GM12878 (cell line): ENCODE measurements around the gene SEC24C. TPM values are rescaled to one million over a fixed set of nuclear protein-coding genes. Genes with fewer than 3 reads are reported as not detected.
A peak's percentile ranks its signal among the peaks of the same experiment; 100 is the strongest.

Source experiments
- ATAC-seq: fragments of 200-7000 bp; cut with Tn5 transposase; 3 replicates; pipeline ENCODE4 v1.9.1; 2020; ENCODE audit warnings: mild to moderate bottlenecking, moderate library complexity
- BruUV-seq: library from RNA; stranded (reverse); fragments of 400-500 nt; replicated peaks from 2 replicates; lab custom pipeline; 2021; lab: Mats Ljungman, UMichigan
- CTCF ChIA-PET: fragments of 300-600 bp; sonication (Branson Sonifier 250); formaldehyde crosslinking; extraction: SDS; loops from one replicate; lab custom pipeline; 2021; ENCODE audit warnings: inconsistent platforms; lab: Yijun Ruan, JAX
- POLR2A ChIA-PET: fragments of 350-600 bp; formaldehyde crosslinking; extraction: SDS; loops from one replicate; lab custom pipeline; 2021; ENCODE audit warnings: inconsistent platforms; lab: Charles Lee
- RAD21 ChIA-PET: fragments of 300-600 bp; sonication (Branson Sonifier 250); formaldehyde crosslinking; loops from one replicate; lab custom pipeline; 2023; ENCODE audit warnings: antibody characterized with exemption; ENCODE audit not compliant: unreplicated experiment; lab: Charles Lee
- SMC1A ChIA-PET: fragments of 300-600 bp; sonication (Branson Sonifier 250); formaldehyde crosslinking; loops from one replicate; lab custom pipeline; 2023; ENCODE audit not compliant: unreplicated experiment, uncharacterized antibody; lab: Charles Lee
- DNase-seq: peaks from one replicate; pipeline ENCODE4 v3.0.0-alpha.2; 2011; ENCODE audit warnings: low read depth, low spot score
- FAIRE-seq: peaks from 3 replicates; lab custom pipeline; 2011; peaks lifted over from hg19 to GRCh38; lab: Jason Lieb, UNC
- H2AFZ ChIP-seq: 2 replicates; pipeline ENCODE4 v1.6.0; 2011; ENCODE audit warnings: low read depth, low read length, control low read depth; ENCODE audit not compliant: control insufficient read depth
- H3K27ac ChIP-seq: 2 replicates; pipeline ENCODE4 v1.5.1; 2011; ENCODE audit warnings: control low read depth; ENCODE audit not compliant: control insufficient read depth, insufficient read depth
- H3K27me3 ChIP-seq, 2 experiments: replicated peaks in 1 of 2; 2 replicates each; pipeline versions ENCODE4 v1.6.0 to v1.6.1; 2011; ENCODE audit warnings: low read length in 1 of 2; ENCODE audit not compliant: control insufficient read depth in 2 of 2, insufficient read depth in 2 of 2
- H3K36me3 ChIP-seq, 2 experiments: 2 replicates each; pipeline ENCODE4 v1.5.1; 2011; ENCODE audit warnings: low read length in 1 of 2; ENCODE audit not compliant: control insufficient read depth in 2 of 2, insufficient read depth in 2 of 2
- H3K4me1 ChIP-seq: 2 replicates; pipeline ENCODE4 v1.6.1; 2011; ENCODE audit warnings: mild to moderate bottlenecking, low read length, moderate library complexity, mixed read lengths; ENCODE audit not compliant: control insufficient read depth, insufficient read depth
- H3K4me2 ChIP-seq: 2 replicates; pipeline ENCODE4 v1.6.0; 2011; ENCODE audit warnings: control low read depth; ENCODE audit not compliant: control insufficient read depth, insufficient read depth
- H3K4me3 ChIP-seq: fragments of 200-600 bp; sonication (generic); 2 replicates; pipeline ENCODE4 v1.5.1; 2016
- H3K79me2 ChIP-seq: 2 replicates; pipeline ENCODE4 v1.6.0; 2011; ENCODE audit warnings: low read length; ENCODE audit not compliant: control insufficient read depth, insufficient read depth
- H3K9ac ChIP-seq: 2 replicates; pipeline ENCODE4 v1.8.0; 2011; ENCODE audit warnings: low read length, control low read depth, mixed read lengths; ENCODE audit not compliant: control insufficient read depth, insufficient read depth
- H3K9me3 ChIP-seq: replicated peaks from 3 replicates; pipeline ENCODE4 v1.5.1; 2011; ENCODE audit warnings: mild to moderate bottlenecking, low read length; ENCODE audit not compliant: control insufficient read depth, insufficient read depth
- H4K20me1 ChIP-seq: 2 replicates; pipeline ENCODE4 v1.6.0; 2011; ENCODE audit not compliant: control insufficient read depth, insufficient read depth
- ETV6 ChIP-seq, 2 experiments: fragments of 450-650 bp in 1 of 2; IDR thresholded peaks in 1 of 2; conservative IDR thresholded peaks in 1 of 2; 2 replicates each; pipeline ENCODE4 v1.6.1; 2014; ENCODE audit warnings: antibody characterized with exemption in 1 of 2, borderline replicate concordance in 1 of 2, low read depth in 1 of 2, mild to moderate bottlenecking in 1 of 2, moderate library complexity in 1 of 2
- FOXM1 ChIP-seq: IDR thresholded peaks from 2 replicates; pipeline ENCODE4 v1.6.1; 2012; ENCODE audit warnings: low read depth, mild to moderate bottlenecking, inconsistent platforms, low read length, moderate library complexity
- MXI1 ChIP-seq: fragments of 150-350 bp; IDR thresholded peaks from 2 replicates; pipeline ENCODE4 v1.6.1; 2011; ENCODE audit warnings: low read depth, mild to moderate bottlenecking, inconsistent platforms, low read length, improper control_type of control experiment
- NRF1 ChIP-seq: conservative IDR thresholded peaks from 2 replicates; pipeline ENCODE4 v1.6.1; 2011; ENCODE audit warnings: mild to moderate bottlenecking, low read depth, low read length, improper control_type of control experiment
- POLR2AphosphoS2 ChIP-seq: IDR thresholded peaks from 2 replicates; pipeline ENCODE4 v1.6.1; 2011; ENCODE audit warnings: low read depth, mild to moderate bottlenecking, low read length, improper control_type of control experiment, moderate library complexity
- TAF1 ChIP-seq: IDR thresholded peaks from 2 replicates; pipeline ENCODE4 v1.6.1; 2011; ENCODE audit warnings: mild to moderate bottlenecking, low read depth, low read length, borderline replicate concordance
- ZBED1 ChIP-seq: IDR thresholded peaks from 2 replicates; pipeline ENCODE4 v1.6.1; 2016; ENCODE audit warnings: borderline replicate concordance
- ZZZ3 ChIP-seq: IDR thresholded peaks from 2 replicates; pipeline ENCODE4 v1.6.1; 2011; ENCODE audit warnings: low read depth; ENCODE audit not compliant: control insufficient read depth, insufficient read length
- WGBS: methylation state at CpG from one replicate; pipeline ENCODE4 v1.1.6; 2016; ENCODE audit warnings: low lambda C conversion rate; ENCODE audit not compliant: insufficient replicate concordance, insufficient coverage; ENCODE audit errors: missing lambda C conversion rate; 5-methylcytosine and 5-hydroxymethylcytosine counted together
- in situ Hi-C: fragments of 300-500 bp; cut with MboI; formaldehyde crosslinking; loops from 9 replicates; pipeline ENCODE4 v1.14.3; 2018; ENCODE audit warnings: mixed read lengths
- intact Hi-C: fragments of 100-400 bp; cut with micrococcal nuclease; formaldehyde crosslinking; loops from one replicate; pipeline ENCODE4 v1.14.2; 2022; ENCODE audit not compliant: unreplicated experiment
- polyA plus RNA-seq, 11 experiments: library from polyadenylated mRNA; depleted of rRNA in 4 of 11; unstranded in 6 of 11; stranded (reverse) in 5 of 11; fragments of >200 nt; fragmentation: Nextera tagmentation in 4 of 11; fragmentation: Illumina TruSeq in 1 of 11; extraction: Ambion mirVana in 4 of 11; extraction: Trizol in 1 of 11; gene quantifications; 1 replicate in 1 of 11; 2 replicates in 10 of 11; pipeline versions ENCODE4 v1.2.1 to v1.2.3, GENCODE V29; 2011 to 2016; ENCODE audit warnings: inconsistent platforms in 2 of 11, missing spikeins in 2 of 11, low read depth in 1 of 11
- total RNA-seq, 4 experiments: library from RNA; depleted of rRNA in 3 of 4; stranded (reverse); fragments of >200 nt in 3 of 4; fragmentation: Illumina TruSeq in 1 of 4; extraction: Trizol in 1 of 4; gene quantifications; 2 replicates each; pipeline versions ENCODE4 v1.2.1 to v1.2.3, GENCODE V29; 2013 to 2021
- TF ChIP-seq, protein P1 (sequence below): fragments of 450-650 bp; IDR thresholded peaks from 2 replicates; pipeline ENCODE4 v1.6.1; 2014; ENCODE audit warnings: mild to moderate bottlenecking
- TF ChIP-seq, protein P2 (sequence below): IDR thresholded peaks from 2 replicates; pipeline ENCODE4 v1.6.1; 2011; ENCODE audit warnings: low read depth, low read length, improper control_type of control experiment, borderline replicate concordance
- TF ChIP-seq, protein P3 (sequence below): IDR thresholded peaks from 2 replicates; pipeline ENCODE4 v1.6.1; 2012; ENCODE audit warnings: improper control_type of control experiment, low read depth, low read length; ENCODE audit not compliant: insufficient replicate concordance
- TF ChIP-seq, protein P4 (sequence below): fragments of 450-650 bp; IDR thresholded peaks from 2 replicates; pipeline ENCODE4 v1.6.1; 2016; ENCODE audit warnings: mild to moderate bottlenecking, moderate library complexity, borderline replicate concordance

The SEC24C gene
- total and polyA plus RNA-seq, 10 of the 15 experiments (the other 5 are each of a cell fraction or from before 2014, with no cell fraction given) = 12.7 to 117 (median 73.8) TPM

DNA sequence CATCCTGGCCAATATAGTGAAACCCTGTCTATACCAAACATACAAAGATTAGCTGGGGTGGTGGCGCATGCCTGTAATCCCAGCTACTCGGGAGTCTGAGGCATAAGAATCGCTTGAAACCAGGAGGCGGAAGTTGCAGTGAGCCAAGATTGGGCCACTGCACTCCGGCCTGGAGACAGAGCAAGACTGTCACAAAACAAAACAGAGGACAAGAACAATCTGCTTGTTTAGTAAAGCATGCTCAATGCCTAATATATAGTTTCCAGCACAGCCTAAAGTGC is 1.8 kb upstream of the SEC24C start:
- Histone ChIP-seq H2AFZ (no peak overlapping the region), H3K9ac (no peak overlapping the region), H3K9me3 (no peaks in the 10 kb centered on the region), H3K79me2 (peaks cover 45% of the 10 kb centered on the region), H3K4me3 (no peak overlapping the region), H3K4me1 (peaks cover 11% of the 10 kb centered on the region), H4K20me1 (no peaks in the 10 kb centered on the region), H3K27me3 (no peaks in the 10 kb centered on the region), H3K36me3 (no peaks in the 10 kb centered on the region; a peak in 1 of 4 replicates), H3K27ac (no peak overlapping the region), H3K4me2 (peak overlapping the region; percentile 93; the same call in 1 of the 2 replicates)
- ChIA-PET RAD21 (interaction anchor here (0.9 to 3.0 kb wide), 2 partner anchors 12 to 31 kb away, joined by 3 to 16 read pairs; a partner anchor contains a TSS), CTCF (interaction anchor here (2.1 kb wide), 1 partner anchor 30 kb away, joined by 8 read pairs; a partner anchor contains a TSS), POLR2A (interaction anchor here (2.4 to 3.7 kb wide), 4 partner anchors 9 to 30 kb away, joined by 13 to 38 read pairs (median 22); a partner anchor contains a TSS), SMC1A (interaction anchor here (1.5 to 4.1 kb wide), 3 partner anchors 12 to 30 kb away, joined by 4 to 35 read pairs (median 29); a partner anchor contains a TSS)
- FAIRE-seq = no peak
- no peak for ATAC-seq
- in situ Hi-C loops (no loop called here), intact Hi-C loops (no loop called here)
- no peak for DNase-seq
- 97% methylated on average over 5 of the region's 5 CpGs for WGBS
- no TSS peak for BruUV-seq
- TF ChIP-seq MXI1 (no peak), ZBED1 (no peak), ETV6 (conservative IDR thresholded peaks at IDR 0.05 in 1 of 2, IDR thresholded peaks at IDR 0.05 in 1 of 2; ENCODE audit: borderline replicate concordance in 1 of 2, low read depth in 1 of 2) (no peak), FOXM1 (no peak), NRF1 (no peak), POLR2AphosphoS2 (no peak), ZZZ3 (no peak), TAF1 (no peak)
- TF ChIP-seq, protein P1, sequence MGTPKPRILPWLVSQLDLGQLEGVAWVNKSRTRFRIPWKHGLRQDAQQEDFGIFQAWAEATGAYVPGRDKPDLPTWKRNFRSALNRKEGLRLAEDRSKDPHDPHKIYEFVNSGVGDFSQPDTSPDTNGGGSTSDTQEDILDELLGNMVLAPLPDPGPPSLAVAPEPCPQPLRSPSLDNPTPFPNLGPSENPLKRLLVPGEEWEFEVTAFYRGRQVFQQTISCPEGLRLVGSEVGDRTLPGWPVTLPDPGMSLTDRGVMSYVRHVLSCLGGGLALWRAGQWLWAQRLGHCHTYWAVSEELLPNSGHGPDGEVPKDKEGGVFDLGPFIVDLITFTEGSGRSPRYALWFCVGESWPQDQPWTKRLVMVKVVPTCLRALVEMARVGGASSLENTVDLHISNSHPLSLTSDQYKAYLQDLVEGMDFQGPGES = no peak
- TF ChIP-seq, protein P2, sequence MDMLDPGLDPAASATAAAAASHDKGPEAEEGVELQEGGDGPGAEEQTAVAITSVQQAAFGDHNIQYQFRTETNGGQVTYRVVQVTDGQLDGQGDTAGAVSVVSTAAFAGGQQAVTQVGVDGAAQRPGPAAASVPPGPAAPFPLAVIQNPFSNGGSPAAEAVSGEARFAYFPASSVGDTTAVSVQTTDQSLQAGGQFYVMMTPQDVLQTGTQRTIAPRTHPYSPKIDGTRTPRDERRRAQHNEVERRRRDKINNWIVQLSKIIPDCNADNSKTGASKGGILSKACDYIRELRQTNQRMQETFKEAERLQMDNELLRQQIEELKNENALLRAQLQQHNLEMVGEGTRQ = no peak
- TF ChIP-seq, protein P3, sequence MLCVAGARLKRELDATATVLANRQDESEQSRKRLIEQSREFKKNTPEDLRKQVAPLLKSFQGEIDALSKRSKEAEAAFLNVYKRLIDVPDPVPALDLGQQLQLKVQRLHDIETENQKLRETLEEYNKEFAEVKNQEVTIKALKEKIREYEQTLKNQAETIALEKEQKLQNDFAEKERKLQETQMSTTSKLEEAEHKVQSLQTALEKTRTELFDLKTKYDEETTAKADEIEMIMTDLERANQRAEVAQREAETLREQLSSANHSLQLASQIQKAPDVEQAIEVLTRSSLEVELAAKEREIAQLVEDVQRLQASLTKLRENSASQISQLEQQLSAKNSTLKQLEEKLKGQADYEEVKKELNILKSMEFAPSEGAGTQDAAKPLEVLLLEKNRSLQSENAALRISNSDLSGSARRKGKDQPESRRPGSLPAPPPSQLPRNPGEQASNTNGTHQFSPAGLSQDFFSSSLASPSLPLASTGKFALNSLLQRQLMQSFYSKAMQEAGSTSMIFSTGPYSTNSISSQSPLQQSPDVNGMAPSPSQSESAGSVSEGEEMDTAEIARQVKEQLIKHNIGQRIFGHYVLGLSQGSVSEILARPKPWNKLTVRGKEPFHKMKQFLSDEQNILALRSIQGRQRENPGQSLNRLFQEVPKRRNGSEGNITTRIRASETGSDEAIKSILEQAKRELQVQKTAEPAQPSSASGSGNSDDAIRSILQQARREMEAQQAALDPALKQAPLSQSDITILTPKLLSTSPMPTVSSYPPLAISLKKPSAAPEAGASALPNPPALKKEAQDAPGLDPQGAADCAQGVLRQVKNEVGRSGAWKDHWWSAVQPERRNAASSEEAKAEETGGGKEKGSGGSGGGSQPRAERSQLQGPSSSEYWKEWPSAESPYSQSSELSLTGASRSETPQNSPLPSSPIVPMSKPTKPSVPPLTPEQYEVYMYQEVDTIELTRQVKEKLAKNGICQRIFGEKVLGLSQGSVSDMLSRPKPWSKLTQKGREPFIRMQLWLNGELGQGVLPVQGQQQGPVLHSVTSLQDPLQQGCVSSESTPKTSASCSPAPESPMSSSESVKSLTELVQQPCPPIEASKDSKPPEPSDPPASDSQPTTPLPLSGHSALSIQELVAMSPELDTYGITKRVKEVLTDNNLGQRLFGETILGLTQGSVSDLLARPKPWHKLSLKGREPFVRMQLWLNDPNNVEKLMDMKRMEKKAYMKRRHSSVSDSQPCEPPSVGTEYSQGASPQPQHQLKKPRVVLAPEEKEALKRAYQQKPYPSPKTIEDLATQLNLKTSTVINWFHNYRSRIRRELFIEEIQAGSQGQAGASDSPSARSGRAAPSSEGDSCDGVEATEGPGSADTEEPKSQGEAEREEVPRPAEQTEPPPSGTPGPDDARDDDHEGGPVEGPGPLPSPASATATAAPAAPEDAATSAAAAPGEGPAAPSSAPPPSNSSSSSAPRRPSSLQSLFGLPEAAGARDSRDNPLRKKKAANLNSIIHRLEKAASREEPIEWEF = no peak
- TF ChIP-seq, protein P4, sequence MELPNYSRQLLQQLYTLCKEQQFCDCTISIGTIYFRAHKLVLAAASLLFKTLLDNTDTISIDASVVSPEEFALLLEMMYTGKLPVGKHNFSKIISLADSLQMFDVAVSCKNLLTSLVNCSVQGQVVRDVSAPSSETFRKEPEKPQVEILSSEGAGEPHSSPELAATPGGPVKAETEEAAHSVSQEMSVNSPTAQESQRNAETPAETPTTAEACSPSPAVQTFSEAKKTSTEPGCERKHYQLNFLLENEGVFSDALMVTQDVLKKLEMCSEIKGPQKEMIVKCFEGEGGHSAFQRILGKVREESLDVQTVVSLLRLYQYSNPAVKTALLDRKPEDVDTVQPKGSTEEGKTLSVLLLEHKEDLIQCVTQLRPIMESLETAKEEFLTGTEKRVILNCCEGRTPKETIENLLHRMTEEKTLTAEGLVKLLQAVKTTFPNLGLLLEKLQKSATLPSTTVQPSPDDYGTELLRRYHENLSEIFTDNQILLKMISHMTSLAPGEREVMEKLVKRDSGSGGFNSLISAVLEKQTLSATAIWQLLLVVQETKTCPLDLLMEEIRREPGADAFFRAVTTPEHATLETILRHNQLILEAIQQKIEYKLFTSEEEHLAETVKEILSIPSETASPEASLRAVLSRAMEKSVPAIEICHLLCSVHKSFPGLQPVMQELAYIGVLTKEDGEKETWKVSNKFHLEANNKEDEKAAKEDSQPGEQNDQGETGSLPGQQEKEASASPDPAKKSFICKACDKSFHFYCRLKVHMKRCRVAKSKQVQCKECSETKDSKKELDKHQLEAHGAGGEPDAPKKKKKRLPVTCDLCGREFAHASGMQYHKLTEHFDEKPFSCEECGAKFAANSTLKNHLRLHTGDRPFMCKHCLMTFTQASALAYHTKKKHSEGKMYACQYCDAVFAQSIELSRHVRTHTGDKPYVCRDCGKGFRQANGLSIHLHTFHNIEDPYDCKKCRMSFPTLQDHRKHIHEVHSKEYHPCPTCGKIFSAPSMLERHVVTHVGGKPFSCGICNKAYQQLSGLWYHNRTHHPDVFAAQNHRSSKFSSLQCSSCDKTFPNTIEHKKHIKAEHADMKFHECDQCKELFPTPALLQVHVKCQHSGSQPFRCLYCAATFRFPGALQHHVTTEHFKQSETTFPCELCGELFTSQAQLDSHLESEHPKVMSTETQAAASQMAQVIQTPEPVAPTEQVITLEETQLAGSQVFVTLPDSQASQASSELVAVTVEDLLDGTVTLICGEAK = no peak
